OCI-LY7 (cell line): Measurements from ENCODE around the gene IL1RAPL1. TPM values are rescaled to one million over a fixed set of nuclear protein-coding genes. Genes with fewer than 3 reads are reported as not detected.

Experiments used
- BruUV-seq: library from RNA; stranded (reverse); fragments of 400-500 nt; replicated peaks from 2 replicates; lab custom pipeline; 2021; lab: Mats Ljungman, UMichigan
- CTCF ChIA-PET: fragments of 300-600 bp; sonication (Branson Sonifier 250); formaldehyde crosslinking; loops from one replicate; lab custom pipeline; 2022; ENCODE audit warnings: antibody characterized with exemption; ENCODE audit not compliant: unreplicated experiment; lab: Charles Lee
- POLR2A ChIA-PET: fragments of 300-600 bp; sonication (Branson Sonifier 250); formaldehyde crosslinking; loops from one replicate; lab custom pipeline; 2022; ENCODE audit warnings: antibody characterized with exemption; lab: Charles Lee
- DNase-seq: peaks from one replicate; pipeline ENCODE4 v3.0.0-alpha.2; 2015; ENCODE audit warnings: low spot score
- H2AFZ ChIP-seq: fragments of 200-600 bp; sonication (generic), shearing (Covaris generic); 2 replicates; pipeline ENCODE4 v1.6.1; 2014; ENCODE audit warnings: mild to moderate bottlenecking, antibody characterized with exemption, low read length, moderate library complexity
- H3K27ac ChIP-seq: fragments of 200-600 bp; sonication (generic); 2 replicates; pipeline ENCODE4 v1.5.1; 2014; ENCODE audit warnings: mixed run types, low read depth, mild to moderate bottlenecking, moderate library complexity, low read length, inconsistent platforms; ENCODE audit not compliant: poor library complexity, severe bottlenecking
- H3K36me3 ChIP-seq: fragments of 200-600 bp; sonication (generic); 2 replicates; pipeline ENCODE4 v1.6.1; 2014; ENCODE audit warnings: mild to moderate bottlenecking, antibody characterized with exemption, low read length, moderate library complexity, mixed read lengths; ENCODE audit not compliant: insufficient read depth
- H3K4me1 ChIP-seq: fragments of 200-600 bp; sonication (generic); 2 replicates; pipeline ENCODE4 v1.5.1; 2014; ENCODE audit warnings: mild to moderate bottlenecking, low read length; ENCODE audit not compliant: insufficient read depth, poor library complexity, severe bottlenecking
- H3K4me2 ChIP-seq: fragments of 200-600 bp; sonication (generic); 2 replicates; pipeline ENCODE4 v1.6.1; 2014; ENCODE audit warnings: mild to moderate bottlenecking, low read length
- H3K4me3 ChIP-seq: fragments of 200-600 bp; sonication (generic); 2 replicates; pipeline ENCODE4 v1.5.1; 2014; ENCODE audit warnings: mild to moderate bottlenecking, low read depth, low read length; ENCODE audit not compliant: poor library complexity, severe bottlenecking
- H3K79me2 ChIP-seq: fragments of 200-600 bp; sonication (generic); 2 replicates; pipeline ENCODE4 v1.6.1; 2016; ENCODE audit warnings: low read depth, mild to moderate bottlenecking, low read length, moderate library complexity, mixed read lengths; ENCODE audit not compliant: insufficient read depth
- H3K9me2 ChIP-seq: fragments of 200-600 bp; sonication (generic); 2 replicates; pipeline ENCODE4 v1.6.1; 2016; ENCODE audit warnings: mild to moderate bottlenecking, low read length, mixed read lengths; ENCODE audit not compliant: insufficient read depth
- H3K9me3 ChIP-seq: fragments of 200-600 bp; sonication (generic); 2 replicates; pipeline ENCODE4 v1.6.1; 2014; ENCODE audit warnings: mild to moderate bottlenecking, mixed run types, low read length, mixed read lengths
- H4K20me1 ChIP-seq: fragments of 200-600 bp; sonication (generic); 2 replicates; pipeline ENCODE4 v1.6.1; 2014; ENCODE audit warnings: mild to moderate bottlenecking, antibody characterized with exemption, low read length, moderate library complexity, mixed read lengths; ENCODE audit not compliant: insufficient read depth
- EZH2phosphoT487 ChIP-seq: fragments of 200-600 bp; sonication (generic); IDR thresholded peaks from 2 replicates; pipeline ENCODE4 v1.6.1; 2018; ENCODE audit warnings: low read depth, borderline replicate concordance, mild to moderate bottlenecking, mixed run types, antibody characterized with exemption, low read length, moderate library complexity, mixed read lengths
- intact Hi-C: fragments of 100-400 bp; cut with micrococcal nuclease; formaldehyde crosslinking; loops from one replicate; pipeline ENCODE4 v1.10.0; 2022; ENCODE audit not compliant: unreplicated experiment
- total RNA-seq, 2 experiments: library from RNA; depleted of rRNA in 1 of 2; stranded (reverse); fragments of >200 nt in 1 of 2; shearing (Covaris generic) in 1 of 2; gene quantifications; 2 replicates each; pipeline ENCODE4 v1.2.3, GENCODE V29; 2014 to 2022
- TF ChIP-seq, protein P1 (sequence below): fragments of 200-600 bp; sonication (generic); conservative IDR thresholded peaks from 2 replicates; pipeline ENCODE4 v1.5.1; 2014; ENCODE audit warnings: mild to moderate bottlenecking, antibody characterized with exemption, low read length, moderate library complexity, mixed read lengths

IL1RAPL1 gene
- total RNA-seq, 2 experiments from 2014 or later, result not detected

DNA sequence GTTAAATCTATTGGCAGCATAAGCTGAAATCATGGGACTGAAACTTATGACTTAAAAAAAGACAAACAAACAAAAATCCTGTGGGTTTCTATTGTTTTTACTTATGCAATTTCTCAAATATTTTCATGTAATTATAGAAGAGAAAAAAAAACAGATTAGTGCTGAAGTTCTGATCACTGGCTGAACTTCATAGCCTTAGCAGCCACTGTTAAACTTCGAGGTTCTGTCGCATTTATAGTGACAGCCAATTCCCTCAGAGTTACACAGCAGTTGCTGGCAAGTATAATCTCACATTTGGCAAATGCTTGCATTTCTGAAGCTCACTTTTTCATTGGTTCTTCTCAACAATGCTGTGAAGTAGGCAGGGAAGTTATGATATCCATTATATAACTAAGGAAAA, 879.2 kb downstream of the IL1RAPL1 start:
- Histone ChIP-seq H4K20me1 (no peaks in the 10 kb centered on the region), H3K27ac (no peak overlapping the region), H3K9me2 (no peaks in the 10 kb centered on the region), H2AFZ (no peak overlapping the region), H3K9me3 (no peaks in the 10 kb centered on the region), H3K4me2 (no peak overlapping the region), H3K36me3 (no peaks in the 10 kb centered on the region), H3K4me3 (no peak overlapping the region), H3K4me1 (no peaks in the 10 kb centered on the region), H3K79me2 (no peaks in the 10 kb centered on the region)
- DNase-seq, result no peak
- no TSS peak for BruUV-seq
- CTCF ChIA-PET, result no interaction called here
- TF ChIP-seq, protein P1, sequence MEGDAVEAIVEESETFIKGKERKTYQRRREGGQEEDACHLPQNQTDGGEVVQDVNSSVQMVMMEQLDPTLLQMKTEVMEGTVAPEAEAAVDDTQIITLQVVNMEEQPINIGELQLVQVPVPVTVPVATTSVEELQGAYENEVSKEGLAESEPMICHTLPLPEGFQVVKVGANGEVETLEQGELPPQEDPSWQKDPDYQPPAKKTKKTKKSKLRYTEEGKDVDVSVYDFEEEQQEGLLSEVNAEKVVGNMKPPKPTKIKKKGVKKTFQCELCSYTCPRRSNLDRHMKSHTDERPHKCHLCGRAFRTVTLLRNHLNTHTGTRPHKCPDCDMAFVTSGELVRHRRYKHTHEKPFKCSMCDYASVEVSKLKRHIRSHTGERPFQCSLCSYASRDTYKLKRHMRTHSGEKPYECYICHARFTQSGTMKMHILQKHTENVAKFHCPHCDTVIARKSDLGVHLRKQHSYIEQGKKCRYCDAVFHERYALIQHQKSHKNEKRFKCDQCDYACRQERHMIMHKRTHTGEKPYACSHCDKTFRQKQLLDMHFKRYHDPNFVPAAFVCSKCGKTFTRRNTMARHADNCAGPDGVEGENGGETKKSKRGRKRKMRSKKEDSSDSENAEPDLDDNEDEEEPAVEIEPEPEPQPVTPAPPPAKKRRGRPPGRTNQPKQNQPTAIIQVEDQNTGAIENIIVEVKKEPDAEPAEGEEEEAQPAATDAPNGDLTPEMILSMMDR, result no peak
- TF ChIP-seq EZH2phosphoT487, result no peak
- intact Hi-C loops, result no loop called here
- POLR2A ChIA-PET, result interaction anchor here (0.6 kb wide), 1 partner anchor 8 kb away, joined by 3 read pairs; no protein-coding TSS in a partner anchor

DNA sequence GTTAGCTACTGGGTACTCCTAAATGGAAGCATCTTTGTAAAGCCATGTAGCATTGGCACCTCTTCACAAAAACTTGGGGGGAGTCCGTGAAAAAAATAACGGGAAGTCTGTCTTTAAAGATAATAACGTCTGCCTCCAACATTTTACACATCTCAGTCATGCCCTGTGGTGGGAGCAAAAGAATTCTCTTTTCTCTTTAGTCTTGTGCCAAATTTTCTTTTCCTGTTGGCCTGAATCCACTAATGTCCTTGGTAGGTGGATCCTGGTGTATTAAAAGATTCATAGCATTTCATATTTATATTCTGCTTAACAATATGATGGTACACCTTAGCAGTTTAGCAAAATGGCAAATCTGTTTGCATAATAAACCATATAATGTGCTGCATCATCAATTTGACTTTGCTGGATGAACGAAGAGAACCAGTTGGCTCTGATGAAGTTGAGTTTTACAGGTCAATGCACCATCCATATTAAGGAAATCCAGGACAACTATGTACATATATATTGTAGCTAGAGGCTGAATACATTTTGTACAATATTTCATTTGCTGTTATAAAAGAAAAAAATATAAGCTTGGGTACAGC, 881.8 kb downstream of the IL1RAPL1 start:
- no TSS peak for BruUV-seq
- TF ChIP-seq, protein P1, result no peak
- TF ChIP-seq EZH2phosphoT487, result no peak
- Histone ChIP-seq H3K36me3 (no peaks in the 10 kb centered on the region), H2AFZ (no peak overlapping the region), H3K4me2 (no peak overlapping the region), H3K27ac (no peak overlapping the region), H3K9me2 (no peaks in the 10 kb centered on the region), H3K9me3 (no peaks in the 10 kb centered on the region), H3K4me1 (no peaks in the 10 kb centered on the region), H3K79me2 (no peaks in the 10 kb centered on the region), H4K20me1 (no peaks in the 10 kb centered on the region), H3K4me3 (no peak overlapping the region)
- DNase-seq, result no peak
- POLR2A ChIA-PET, result no interaction called here
- intact Hi-C loops, result no loop called here
- CTCF ChIA-PET, result no interaction called here

DNA sequence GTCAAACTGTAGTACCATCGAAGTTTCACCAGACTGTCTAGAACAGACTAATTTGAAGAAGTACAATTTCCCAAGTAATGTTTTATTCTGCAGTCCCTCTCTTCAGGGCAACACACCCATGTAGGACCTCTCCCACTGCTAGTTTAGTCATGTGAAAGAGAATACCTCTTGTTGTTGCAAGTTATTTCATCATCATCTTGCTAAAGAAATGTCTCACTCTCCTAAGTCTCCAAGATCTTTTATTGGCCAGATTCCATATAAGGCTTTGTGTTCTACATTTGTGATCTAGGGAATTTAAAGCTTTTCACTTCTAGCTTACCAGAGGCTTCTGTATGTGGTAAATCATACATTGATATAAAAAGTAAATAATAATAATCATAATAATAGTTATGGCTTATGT, 882.8 kb downstream of the IL1RAPL1 start:
- Histone ChIP-seq H3K4me1 (no peaks in the 10 kb centered on the region), H3K9me3 (no peaks in the 10 kb centered on the region), H4K20me1 (no peaks in the 10 kb centered on the region), H3K9me2 (no peaks in the 10 kb centered on the region), H3K4me3 (no peak overlapping the region), H3K27ac (no peak overlapping the region), H3K36me3 (no peaks in the 10 kb centered on the region), H3K4me2 (no peak overlapping the region), H2AFZ (no peak overlapping the region), H3K79me2 (no peaks in the 10 kb centered on the region)
- ChIA-PET CTCF (no interaction called here), POLR2A (no interaction called here)
- DNase-seq, result no peak
- no peak for TF ChIP-seq EZH2phosphoT487
- TF ChIP-seq, protein P1, result no peak
- no TSS peak for BruUV-seq
- intact Hi-C loops, result no loop called here
